Endothelial cell of umbilical vein (primary cell): ENCODE results near the gene POLR3GL. TPM values are rescaled to one million over a fixed set of nuclear protein-coding genes. Genes with fewer than 3 reads are reported as not detected.
A peak's percentile ranks its signal among the peaks of the same experiment; 100 is the strongest.

Experiments
- BruUV-seq: library from RNA; stranded (reverse); fragments of 400-500 nt; replicated peaks from 2 replicates; lab custom pipeline; 2021; lab: Mats Ljungman, UMichigan
- CTCF ChIA-PET: fragments of 300-600, 350-600 bp; sonication (Branson Sonifier 250); formaldehyde crosslinking; loops from one replicate; lab custom pipeline; 2021; ENCODE audit warnings: antibody characterized with exemption, inconsistent platforms; lab: Charles Lee
- POLR2A ChIA-PET: fragments of 300-600, 350-600 bp; sonication (Branson Sonifier 250); formaldehyde crosslinking; loops from one replicate; lab custom pipeline; 2021; ENCODE audit warnings: antibody characterized with exemption, inconsistent platforms; lab: Charles Lee
- DNase-seq: peaks from one replicate; pipeline ENCODE4 v3.0.0-alpha.2; 2011; ENCODE audit warnings: low read depth, low spot score
- FAIRE-seq: peaks from 2 replicates; lab custom pipeline; 2011; peaks lifted over from hg19 to GRCh38; lab: Jason Lieb, UNC
- H2AFZ ChIP-seq: 2 replicates; pipeline ENCODE4 v1.6.0; 2012; ENCODE audit warnings: low read depth, low read length, control low read depth, inconsistent platforms
- H3K27ac ChIP-seq: 2 replicates; pipeline ENCODE4 v1.5.1; 2011; ENCODE audit warnings: low read depth, mild to moderate bottlenecking, control low read depth, low read length, moderate library complexity; ENCODE audit not compliant: insufficient read depth
- H3K27me3 ChIP-seq, 2 experiments: 2 replicates each; pipeline versions ENCODE4 v1.6.0 to v1.6.1; 2011; ENCODE audit warnings: low read length in 2 of 2, mixed read lengths in 1 of 2; ENCODE audit not compliant: control insufficient read depth in 2 of 2, insufficient read depth in 2 of 2
- H3K36me3 ChIP-seq, 2 experiments: 2 replicates in 1 of 2; 3 replicates in 1 of 2; pipeline ENCODE4 v1.5.1; 2011; ENCODE audit warnings: low read length in 2 of 2, mild to moderate bottlenecking in 1 of 2, moderate library complexity in 1 of 2; ENCODE audit not compliant: control insufficient read depth in 2 of 2, insufficient read depth in 2 of 2; ENCODE audit errors: extremely low read depth in 1 of 2
- H3K4me1 ChIP-seq: 3 replicates; pipeline ENCODE4 v1.5.1; 2011; ENCODE audit warnings: mild to moderate bottlenecking, low read length; ENCODE audit not compliant: control insufficient read depth, insufficient read depth; ENCODE audit errors: extremely low read depth
- H3K4me2 ChIP-seq: 2 replicates; pipeline ENCODE4 v1.6.1; 2011; ENCODE audit warnings: low read length, control low read depth, mixed read lengths; ENCODE audit not compliant: insufficient read depth
- H3K4me3 ChIP-seq, 3 experiments: fragments of 200-600 bp in 1 of 3; sonication (generic), shearing (Covaris generic) in 1 of 3; replicated peaks in 1 of 3; 2 replicates each; pipeline ENCODE4 v1.5.1; 2011 to 2016; ENCODE audit warnings: control low read depth in 3 of 3, low read length in 3 of 3, mild to moderate bottlenecking in 2 of 3, inconsistent platforms in 1 of 3, low read depth in 1 of 3, moderate library complexity in 1 of 3; ENCODE audit not compliant: insufficient read depth in 1 of 3
- H3K79me2 ChIP-seq: 2 replicates; pipeline ENCODE4 v1.6.0; 2012; ENCODE audit warnings: low read length, inconsistent platforms; ENCODE audit not compliant: control insufficient read depth, insufficient read depth
- H3K9ac ChIP-seq: replicated peaks from 2 replicates; pipeline ENCODE3; 2011; ENCODE audit warnings: low read length, control low read depth; ENCODE audit not compliant: insufficient read depth; ENCODE audit errors: extremely low read depth
- H3K9me1 ChIP-seq: replicated peaks from 3 replicates; pipeline ENCODE4 v1.6.0; 2011; ENCODE audit warnings: mild to moderate bottlenecking, low read length; ENCODE audit not compliant: control insufficient read depth, insufficient read depth; ENCODE audit errors: extremely low read depth
- H3K9me3 ChIP-seq: replicated peaks from 2 replicates; pipeline ENCODE4 v1.5.1; 2012; ENCODE audit warnings: low read length, inconsistent platforms; ENCODE audit not compliant: control insufficient read depth, insufficient read depth
- H4K20me1 ChIP-seq: replicated peaks from 2 replicates; pipeline ENCODE3; 2011; ENCODE audit warnings: mild to moderate bottlenecking, low read length; ENCODE audit not compliant: control insufficient read depth, insufficient read depth; ENCODE audit errors: extremely low read depth
- EZH2 ChIP-seq: IDR thresholded peaks from 2 replicates; pipeline ENCODE4 v1.6.1; 2012; ENCODE audit warnings: borderline replicate concordance, low read depth, mild to moderate bottlenecking, moderate library complexity, low read length, inconsistent platforms; ENCODE audit not compliant: severe bottlenecking
- FOS ChIP-seq: IDR thresholded peaks from 2 replicates; pipeline ENCODE4 v1.6.1; 2011; ENCODE audit warnings: mild to moderate bottlenecking, low read length, moderate library complexity, borderline replicate concordance; ENCODE audit not compliant: insufficient read depth
- GATA2 ChIP-seq: IDR thresholded peaks from 2 replicates; pipeline ENCODE4 v1.7.0; 2011; ENCODE audit warnings: low read depth, mild to moderate bottlenecking, moderate library complexity, mixed read lengths, low read length; ENCODE audit not compliant: insufficient read length, insufficient read depth
- JUN ChIP-seq: IDR thresholded peaks from 2 replicates; pipeline ENCODE4 v1.6.1; 2011; ENCODE audit warnings: borderline replicate concordance, low read depth; ENCODE audit not compliant: insufficient read length, insufficient read depth
- MYC ChIP-seq: IDR thresholded peaks from one replicate; pipeline ENCODE4 v1.6.1; 2011; ENCODE audit warnings: mild to moderate bottlenecking, low read depth, low read length
- POLR2A ChIP-seq: IDR thresholded peaks from 2 replicates; pipeline ENCODE4 v1.6.1; 2012; ENCODE audit warnings: low read depth, mild to moderate bottlenecking, control low read depth, low read length
- POLR2AphosphoS5 ChIP-seq: IDR thresholded peaks from 2 replicates; pipeline ENCODE4 v1.6.1; 2012; ENCODE audit warnings: low read depth, mild to moderate bottlenecking, control low read depth, low read length, moderate library complexity; ENCODE audit not compliant: insufficient read depth
- dilution Hi-C: fragments of 300-500 bp; cut with MboI; formaldehyde crosslinking; loops from one replicate; pipeline ENCODE4 v1.15.0; 2019; ENCODE audit warnings: low sequenced_read_pairs; ENCODE audit not compliant: extremely low pct_ligation_motif_present
- intact Hi-C: fragments of 100-400 bp; cut with micrococcal nuclease; formaldehyde crosslinking; loops from one replicate; pipeline ENCODE4 v1.10.0; 2022
- polyA plus RNA-seq, 4 experiments: library from polyadenylated mRNA; depleted of rRNA in 3 of 4; stranded (reverse) in 3 of 4; unstranded in 1 of 4; fragments of >200 nt; gene quantifications; 2 replicates each; pipeline versions ENCODE4 v1.2.1 to v1.2.3, GENCODE V29; 2011 to 2012; ENCODE audit warnings: missing spikeins in 1 of 4
- total RNA-seq: library from RNA; stranded (reverse); gene quantifications from 2 replicates; pipeline ENCODE4 v1.2.3, GENCODE V29; 2021
- TF ChIP-seq, protein P1 (sequence below): IDR thresholded peaks from 2 replicates; pipeline ENCODE4 v1.6.1; 2011; ENCODE audit not compliant: insufficient read depth, insufficient read length
- TF ChIP-seq, protein P2 (sequence below), 2 donors: IDR thresholded peaks; 1 replicate in 1 of 2; 2 replicates in 1 of 2; pipeline ENCODE4 v1.5.1; 2011; ENCODE audit warnings: low read length in 2 of 2, mild to moderate bottlenecking in 2 of 2, moderate library complexity in 2 of 2, control low read depth in 1 of 2, inconsistent platforms in 1 of 2, low read depth in 1 of 2; ENCODE audit not compliant: insufficient read depth in 1 of 2; ENCODE audit errors: extremely low read depth in 1 of 2

The POLR3GL gene
- total and polyA plus RNA-seq, 2 donors (not counting 3 experiments of a cell fraction or from before 2014, with no cell fraction given), result 12.4 to 15.3 TPM

GRCh38 chr1:145979746-145980456 is 15.4 kb downstream of the POLR3GL start:
- DNase-seq, result peak; percentile 80
- peak; percentile 9 for TF ChIP-seq JUN
- no peak for TF ChIP-seq MYC
- TF ChIP-seq POLR2AphosphoS5, result no peak
- no peak for TF ChIP-seq GATA2
- BruUV-seq, result TSS peak; percentile 83
- ChIA-PET POLR2A (interaction anchor here (0.6 to 1.6 kb wide), 10 partner anchors 11 to 72 kb away, joined by 3 to 10 read pairs (median 4); partner anchors contain the start of genes ANKRD34A, LIX1L, POLR3GL and RBM8A), CTCF (interaction anchor here (0.8 to 20.0 kb wide), 14 partner anchors 14 to 233 kb away, joined by 3 to 496 read pairs (median 6); partner anchors contain the start of genes ANKRD34A, LIX1L, NUDT17 and PIAS3)
- Histone ChIP-seq H3K27ac (peak overlapping the region; percentile 89), H3K9me3 (no peaks in the 10 kb centered on the region), H3K27me3 (no peaks in the 10 kb centered on the region), H2AFZ (peak overlapping the region; percentile 32), H3K4me1 (peaks cover 40% of the 10 kb centered on the region), H3K4me3 (no peak overlapping the region), H3K9me1 (no peaks in the 10 kb centered on the region), H3K79me2 (no peaks in the 10 kb centered on the region), H4K20me1 (no peaks in the 10 kb centered on the region), H3K4me2 (peak overlapping the region; percentile 33), H3K36me3 (no peaks in the 10 kb centered on the region), H3K9ac (peak overlapping the region; percentile 20)
- intact Hi-C loops, result no loop called here
- peak; percentile 52 for FAIRE-seq
- dilution Hi-C loops, result no loop called here

DNA sequence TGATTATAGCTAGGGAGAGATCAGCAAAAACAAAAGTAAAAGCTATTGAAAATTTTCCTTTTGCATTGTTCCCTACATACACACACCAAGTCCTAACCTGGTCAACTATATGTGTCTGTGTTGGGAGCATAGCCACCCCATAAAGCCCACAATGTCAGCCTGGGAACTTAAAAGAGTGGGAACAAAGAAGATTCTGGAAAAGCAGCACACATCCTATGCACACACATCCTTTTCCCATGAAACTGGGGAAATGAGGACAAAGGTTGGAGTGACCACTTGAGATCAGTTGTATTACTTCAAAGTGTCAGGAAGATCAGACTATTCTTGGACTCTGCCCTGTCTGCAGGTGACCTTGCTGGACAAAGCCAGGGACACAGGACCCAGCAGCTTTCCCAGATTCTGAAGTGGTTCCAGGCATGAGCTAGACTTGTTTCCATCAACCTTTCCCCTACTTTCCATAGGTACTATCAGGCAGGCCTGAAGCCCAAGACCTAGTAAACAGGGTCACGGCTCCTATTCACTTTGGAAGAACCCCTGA is 16.0 kb downstream of the POLR3GL start:
- no peaks in the 10 kb centered on the region for H3K9me3 ChIP-seq
- no peaks in the 10 kb centered on the region for H3K79me2 ChIP-seq
- no peak overlapping the region for H2AFZ ChIP-seq
- H3K36me3 ChIP-seq, result no peaks in the 10 kb centered on the region
- CTCF ChIA-PET, result interaction anchor here (1.5 to 20.0 kb wide), 6 partner anchors 13 to 135 kb away, joined by 4 to 496 read pairs (median 10); partner anchors contain the start of genes NUDT17 and TXNIP
- POLR2A ChIA-PET, result interaction anchor here (0.6 to 1.2 kb wide), 3 partner anchors 10 to 71 kb away, joined by 3 to 6 read pairs (median 4); no protein-coding TSS in a partner anchor
- no peak overlapping the region for H3K4me3 ChIP-seq
- DNase-seq (no peak), FAIRE-seq (no peak)
- dilution Hi-C loops (no loop called here), intact Hi-C loops (no loop called here)
- peak overlapping the region; percentile 89 for H3K27ac ChIP-seq
- H3K4me1 ChIP-seq, result peaks cover 40% of the 10 kb centered on the region
- H3K9ac ChIP-seq, result no peak overlapping the region
- H3K27me3 ChIP-seq, result no peaks in the 10 kb centered on the region
- no peaks in the 10 kb centered on the region for H3K9me1 ChIP-seq
- TF ChIP-seq EZH2, result no peak
- no peak for TF ChIP-seq POLR2AphosphoS5
- TF ChIP-seq, protein P1, sequence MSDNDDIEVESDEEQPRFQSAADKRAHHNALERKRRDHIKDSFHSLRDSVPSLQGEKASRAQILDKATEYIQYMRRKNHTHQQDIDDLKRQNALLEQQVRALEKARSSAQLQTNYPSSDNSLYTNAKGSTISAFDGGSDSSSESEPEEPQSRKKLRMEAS, result no peak
- TF ChIP-seq JUN, result no peak
- TF ChIP-seq GATA2, result no peak
- no peak for TF ChIP-seq POLR2A
- TF ChIP-seq MYC, result no peak
- TF ChIP-seq, protein P2, sequence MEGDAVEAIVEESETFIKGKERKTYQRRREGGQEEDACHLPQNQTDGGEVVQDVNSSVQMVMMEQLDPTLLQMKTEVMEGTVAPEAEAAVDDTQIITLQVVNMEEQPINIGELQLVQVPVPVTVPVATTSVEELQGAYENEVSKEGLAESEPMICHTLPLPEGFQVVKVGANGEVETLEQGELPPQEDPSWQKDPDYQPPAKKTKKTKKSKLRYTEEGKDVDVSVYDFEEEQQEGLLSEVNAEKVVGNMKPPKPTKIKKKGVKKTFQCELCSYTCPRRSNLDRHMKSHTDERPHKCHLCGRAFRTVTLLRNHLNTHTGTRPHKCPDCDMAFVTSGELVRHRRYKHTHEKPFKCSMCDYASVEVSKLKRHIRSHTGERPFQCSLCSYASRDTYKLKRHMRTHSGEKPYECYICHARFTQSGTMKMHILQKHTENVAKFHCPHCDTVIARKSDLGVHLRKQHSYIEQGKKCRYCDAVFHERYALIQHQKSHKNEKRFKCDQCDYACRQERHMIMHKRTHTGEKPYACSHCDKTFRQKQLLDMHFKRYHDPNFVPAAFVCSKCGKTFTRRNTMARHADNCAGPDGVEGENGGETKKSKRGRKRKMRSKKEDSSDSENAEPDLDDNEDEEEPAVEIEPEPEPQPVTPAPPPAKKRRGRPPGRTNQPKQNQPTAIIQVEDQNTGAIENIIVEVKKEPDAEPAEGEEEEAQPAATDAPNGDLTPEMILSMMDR (IDR thresholded peaks at IDR 0.05; ENCODE audit: extremely low read depth in 1 of 2, insufficient read depth in 1 of 2, low read depth in 1 of 2, low read length in 2 of 2), result no peak
- no peak for TF ChIP-seq FOS
- no peak overlapping the region for H3K4me2 ChIP-seq
- H4K20me1 ChIP-seq, result no peaks in the 10 kb centered on the region
- BruUV-seq, result no TSS peak
